HCT116 (cell line): ENCODE data around the gene HDAC5. TPM values are rescaled to one million over a fixed set of nuclear protein-coding genes. Genes with fewer than 3 reads are reported as not detected.

Experiments used
- ATAC-seq: fragments of 200-7000 bp; cut with Tn5 transposase; 2 replicates; pipeline ENCODE4 v1.9.1; 2020; ENCODE audit warnings: mild to moderate bottlenecking, moderate library complexity
- BruUV-seq: library from RNA; stranded (reverse); fragments of 400-500 nt; replicated peaks from 2 replicates; lab custom pipeline; 2021; lab: Mats Ljungman, UMichigan
- CTCF ChIA-PET: fragments of 300-600 bp; sonication (Branson Sonifier 250); formaldehyde crosslinking; loops from one replicate; lab custom pipeline; 2021; ENCODE audit warnings: antibody characterized with exemption; lab: Charles Lee
- POLR2A ChIA-PET: fragments of 300-600, 350-600 bp; sonication (Branson Sonifier 250); formaldehyde crosslinking; loops from one replicate; lab custom pipeline; 2021; ENCODE audit warnings: antibody characterized with exemption; lab: Charles Lee
- RAD21 ChIA-PET, 2 experiments: fragments of 300-600 bp; sonication (Branson Sonifier 250); formaldehyde crosslinking; loops; one replicate each; lab custom pipeline; 2023; ENCODE audit warnings: low total read pairs in 2 of 2; ENCODE audit not compliant: uncharacterized antibody in 2 of 2, unreplicated experiment in 2 of 2, low non-redundant PET in 1 of 2; lab: Charles Lee
- DNase-seq: peaks from one replicate; pipeline ENCODE4 v3.0.0-alpha.2; 2010; ENCODE audit warnings: low read depth, low spot score
- H2AFZ ChIP-seq: fragments of 200-600 bp; shearing (Covaris generic), sonication (generic); 2 replicates; pipeline ENCODE4 v1.6.1; 2017; ENCODE audit warnings: low read depth, mixed run types, mixed read lengths, antibody characterized with exemption, low read length; ENCODE audit not compliant: poor library complexity, severe bottlenecking
- H3K27ac ChIP-seq: 2 replicates; pipeline ENCODE4 v1.5.1; 2012; ENCODE audit warnings: low read depth, low read length
- H3K27me3 ChIP-seq: fragments of 200-600 bp; sonication (generic); 2 replicates; pipeline ENCODE4 v1.6.1; 2016; ENCODE audit warnings: mixed run types, low read length, mixed read lengths; ENCODE audit not compliant: insufficient read depth
- H3K36me3 ChIP-seq, 2 experiments: fragments of 200-500 bp in 1 of 2; fragments of 200-600 bp in 1 of 2; sonication (Bioruptor generic) in 1 of 2; sonication (generic) in 1 of 2; 2 replicates each; pipeline versions ENCODE4 v1.5.1 to v1.6.1; 2014 to 2016; ENCODE audit warnings: low read length in 2 of 2, inconsistent platforms in 1 of 2, mixed read lengths in 1 of 2, mixed run types in 1 of 2; ENCODE audit not compliant: insufficient read depth in 2 of 2, control insufficient read depth in 1 of 2
- H3K4me1 ChIP-seq, 2 experiments: fragments of 200-600 bp in 1 of 2; sonication (generic) in 1 of 2; 2 replicates each; pipeline versions ENCODE4 v1.5.1 to v1.6.1; 2012 to 2017; ENCODE audit warnings: low read length in 2 of 2, inconsistent platforms in 1 of 2, mild to moderate bottlenecking in 1 of 2, mixed read lengths in 1 of 2, mixed run types in 1 of 2, moderate library complexity in 1 of 2; ENCODE audit not compliant: insufficient read depth in 2 of 2, control insufficient read depth in 1 of 2
- H3K4me2 ChIP-seq: fragments of 200-600 bp; sonication (generic); 2 replicates; pipeline ENCODE4 v1.6.1; 2017; ENCODE audit warnings: mixed run types, low read length, mixed read lengths
- H3K4me3 ChIP-seq, 2 experiments: fragments of 200-600 bp in 1 of 2; sonication (generic) in 1 of 2; replicated peaks in 1 of 2; 2 replicates each; pipeline ENCODE4 v1.5.1; 2011 to 2016; ENCODE audit warnings: low read length in 2 of 2, control low read depth in 1 of 2, low read depth in 1 of 2, mild to moderate bottlenecking in 1 of 2, mixed read lengths in 1 of 2, mixed run types in 1 of 2
- H3K79me2 ChIP-seq: fragments of 200-600 bp; sonication (generic); 2 replicates; pipeline ENCODE4 v1.6.1; 2017; ENCODE audit warnings: mild to moderate bottlenecking, mixed run types, low read length, moderate library complexity, mixed read lengths; ENCODE audit not compliant: insufficient read depth
- H3K9ac ChIP-seq: fragments of 200-600 bp; sonication (generic); 2 replicates; pipeline ENCODE4 v1.6.1; 2016; ENCODE audit warnings: low read length, mixed read lengths
- H3K9me2 ChIP-seq: fragments of 200-600 bp; sonication (generic), shearing (Covaris generic); 2 replicates; pipeline ENCODE4 v1.6.1; 2017; ENCODE audit warnings: mixed run types, mild to moderate bottlenecking, moderate library complexity; ENCODE audit not compliant: insufficient read depth
- H3K9me3 ChIP-seq, 2 experiments: fragments of 200-500 bp in 1 of 2; fragments of 200-600 bp in 1 of 2; sonication (Bioruptor generic) in 1 of 2; sonication (generic) in 1 of 2; 2 replicates each; pipeline ENCODE4 v1.6.1; 2014 to 2017; ENCODE audit warnings: low read length in 2 of 2, mixed read lengths in 2 of 2, inconsistent platforms in 1 of 2, low read depth in 1 of 2, mild to moderate bottlenecking in 1 of 2, mixed run types in 1 of 2, moderate library complexity in 1 of 2; ENCODE audit not compliant: control insufficient read depth in 1 of 2, insufficient read depth in 1 of 2
- H4K20me1 ChIP-seq: fragments of 200-600 bp; sonication (generic), shearing (Covaris generic); 2 replicates; pipeline ENCODE4 v1.6.1; 2017; ENCODE audit warnings: mixed run types, mild to moderate bottlenecking, moderate library complexity; ENCODE audit not compliant: insufficient read depth
- CBX3 ChIP-seq: IDR thresholded peaks from 2 replicates; pipeline ENCODE4 v1.6.1; 2012; ENCODE audit warnings: low read depth
- CEBPB ChIP-seq: IDR thresholded peaks from 2 replicates; pipeline ENCODE4 v1.6.1; 2012; ENCODE audit warnings: low read depth
- EGR1 ChIP-seq: IDR thresholded peaks from 2 replicates; pipeline ENCODE4 v1.6.1; 2012; ENCODE audit warnings: low read depth
- ELF1 ChIP-seq: IDR thresholded peaks from 2 replicates; pipeline ENCODE4 v1.6.1; 2012; ENCODE audit warnings: low read depth, borderline replicate concordance
- EZH2 ChIP-seq: fragments of 200-600 bp; sonication (generic); IDR thresholded peaks from 2 replicates; pipeline ENCODE4 v1.6.1; 2017; ENCODE audit warnings: antibody characterized with exemption, mixed run types
- FOSL1 ChIP-seq: IDR thresholded peaks from 2 replicates; pipeline ENCODE4 v1.6.1; 2012; ENCODE audit warnings: low read depth
- POLR2A ChIP-seq: IDR thresholded peaks from 2 replicates; pipeline ENCODE4 v1.7.0; 2011; ENCODE audit warnings: borderline replicate concordance; ENCODE audit not compliant: insufficient read depth, insufficient read length; ENCODE audit errors: extremely low read depth
- POLR2AphosphoS5 ChIP-seq: IDR thresholded peaks from 2 replicates; pipeline ENCODE4 v1.6.1; 2011; ENCODE audit warnings: mild to moderate bottlenecking, low read depth, low read length, moderate library complexity
- RAD21 ChIP-seq: IDR thresholded peaks from 2 replicates; pipeline ENCODE4 v1.6.1; 2012; ENCODE audit warnings: low read depth, mild to moderate bottlenecking
- SIN3A ChIP-seq: IDR thresholded peaks from 2 replicates; pipeline ENCODE4 v1.6.1; 2012; ENCODE audit warnings: low read depth
- SP1 ChIP-seq: IDR thresholded peaks from 2 replicates; pipeline ENCODE4 v1.6.1; 2012; ENCODE audit warnings: low read depth
- SRF ChIP-seq: IDR thresholded peaks from 2 replicates; pipeline ENCODE4 v1.6.1; 2012; ENCODE audit warnings: low read depth
- TCF7L2 ChIP-seq: IDR thresholded peaks from 2 replicates; pipeline ENCODE4 v1.7.0; 2011; ENCODE audit warnings: borderline replicate concordance, inconsistent platforms; ENCODE audit not compliant: insufficient read depth, insufficient read length; ENCODE audit errors: extremely low read depth
- YY1 ChIP-seq: IDR thresholded peaks from 2 replicates; pipeline ENCODE4 v1.6.1; 2011; ENCODE audit warnings: low read length, low read depth, moderate library complexity, mild to moderate bottlenecking; ENCODE audit not compliant: insufficient replicate concordance; ENCODE audit errors: extremely low read depth
- ZNF274 ChIP-seq: fragments of 200-500 bp; sonication (Bioruptor generic); IDR thresholded peaks from 2 replicates; pipeline ENCODE4 v1.6.1; 2014; ENCODE audit warnings: mild to moderate bottlenecking, low read depth, low read length, inconsistent platforms
- intact Hi-C: fragments of 100-400 bp; cut with micrococcal nuclease; formaldehyde crosslinking; loops from 2 replicates; pipeline ENCODE4 v1.10.0; 2022
- total RNA-seq: library from RNA; stranded (reverse); gene quantifications from one replicate; pipeline ENCODE4 v1.2.1, GENCODE V29; 2021; ENCODE audit not compliant: unreplicated experiment
- TF ChIP-seq, protein P1 (sequence below): IDR thresholded peaks from 2 replicates; pipeline ENCODE4 v1.6.1; 2011; ENCODE audit warnings: mild to moderate bottlenecking, low read length, moderate library complexity; ENCODE audit not compliant: insufficient replicate concordance; ENCODE audit errors: extremely low read depth
- TF ChIP-seq, protein P2 (sequence below): IDR thresholded peaks from 2 replicates; pipeline ENCODE4 v1.6.1; 2012
- TF ChIP-seq, protein P3 (sequence below), 3 experiments: fragments of 200-600 bp in 1 of 3; sonication (generic) in 1 of 3; IDR thresholded peaks in 2 of 3; conservative IDR thresholded peaks in 1 of 3; 2 replicates each; pipeline ENCODE4 v1.5.1; 2012 to 2017; ENCODE audit warnings: low read depth in 2 of 3, low read length in 2 of 3, antibody characterized with exemption in 1 of 3, borderline replicate concordance in 1 of 3, control low read depth in 1 of 3, mild to moderate bottlenecking in 1 of 3, mixed read lengths in 1 of 3, mixed run types in 1 of 3, moderate library complexity in 1 of 3; ENCODE audit not compliant: insufficient read depth in 1 of 3
- TF ChIP-seq, protein P4 (sequence below): IDR thresholded peaks from 2 replicates; pipeline ENCODE4 v1.6.1; 2012; ENCODE audit warnings: low read depth

HDAC5 gene
- total RNA-seq, 1 experiment from 2014 or later: 32.9 TPM

DNA sequence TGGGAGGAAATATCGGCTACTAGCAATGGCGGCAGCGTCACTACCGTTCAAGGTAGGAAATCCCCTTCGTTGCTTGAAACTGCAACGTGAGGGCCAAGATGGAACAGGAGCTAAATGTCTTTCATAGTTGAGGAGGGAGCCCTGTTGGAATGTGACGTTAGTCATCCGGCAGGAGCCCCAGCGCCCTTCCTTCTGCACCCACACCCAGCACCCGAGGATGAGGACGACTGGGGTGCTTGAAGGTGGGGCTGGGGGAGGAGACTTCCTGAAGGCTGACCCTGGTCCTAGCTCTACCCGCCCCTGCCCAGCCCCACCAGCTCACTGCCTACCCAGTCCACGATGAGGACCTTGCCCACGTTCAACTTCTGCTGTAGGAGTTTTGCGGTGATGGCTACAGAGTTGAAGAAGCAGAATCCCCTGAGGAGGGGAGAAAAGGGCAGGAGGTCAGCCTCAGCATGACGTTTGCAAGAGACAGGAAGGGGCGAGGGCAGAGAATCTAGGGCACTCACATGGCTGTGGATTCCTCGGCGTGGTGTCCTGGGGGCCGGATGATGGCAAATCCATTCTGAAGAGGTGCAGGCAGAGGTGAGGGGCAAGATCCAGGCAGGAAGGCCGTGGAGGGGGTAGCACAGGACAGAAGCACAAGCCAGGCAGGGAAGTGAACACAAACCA lies 41.0 kb downstream of the HDAC5 start:
- DNase-seq (no peak), ATAC-seq (no peak)
- H4K20me1 ChIP-seq: no peaks in the 10 kb centered on the region
- CTCF ChIA-PET: interaction anchor here (1.5 to 2.4 kb wide), 4 partner anchors 13 to 86 kb away, joined by 5 to 23 read pairs (median 14); no protein-coding TSS in a partner anchor
- H3K79me2 ChIP-seq: no peaks in the 10 kb centered on the region
- POLR2A ChIA-PET: no interaction called here
- no peak overlapping the region for H3K27ac ChIP-seq
- no TSS peak for BruUV-seq
- H3K36me3 ChIP-seq: peaks cover 0 to 10% of the 10 kb centered on the region in 2 experiments; a peak in 1 of 4 replicates
- no peaks in the 10 kb centered on the region for H3K9me2 ChIP-seq
- no peak overlapping the region for H3K9ac ChIP-seq
- intact Hi-C loops: loop anchor here (5.0 kb wide), 1 partner anchor 35 kb away; no protein-coding TSS in a partner anchor
- RAD21 ChIA-PET: interaction anchor here in 1 of 2 experiments (0.6 to 1.4 kb wide), 2 partner anchors 86 to 91 kb away, joined by 3 to 9 read pairs; no protein-coding TSS in a partner anchor
- no peak overlapping the region for H2AFZ ChIP-seq
- H3K4me1 ChIP-seq: peaks cover 28 to 47% of the 10 kb centered on the region in 2 experiments
- no peak for TF ChIP-seq SIN3A
- TF ChIP-seq, protein P1, sequence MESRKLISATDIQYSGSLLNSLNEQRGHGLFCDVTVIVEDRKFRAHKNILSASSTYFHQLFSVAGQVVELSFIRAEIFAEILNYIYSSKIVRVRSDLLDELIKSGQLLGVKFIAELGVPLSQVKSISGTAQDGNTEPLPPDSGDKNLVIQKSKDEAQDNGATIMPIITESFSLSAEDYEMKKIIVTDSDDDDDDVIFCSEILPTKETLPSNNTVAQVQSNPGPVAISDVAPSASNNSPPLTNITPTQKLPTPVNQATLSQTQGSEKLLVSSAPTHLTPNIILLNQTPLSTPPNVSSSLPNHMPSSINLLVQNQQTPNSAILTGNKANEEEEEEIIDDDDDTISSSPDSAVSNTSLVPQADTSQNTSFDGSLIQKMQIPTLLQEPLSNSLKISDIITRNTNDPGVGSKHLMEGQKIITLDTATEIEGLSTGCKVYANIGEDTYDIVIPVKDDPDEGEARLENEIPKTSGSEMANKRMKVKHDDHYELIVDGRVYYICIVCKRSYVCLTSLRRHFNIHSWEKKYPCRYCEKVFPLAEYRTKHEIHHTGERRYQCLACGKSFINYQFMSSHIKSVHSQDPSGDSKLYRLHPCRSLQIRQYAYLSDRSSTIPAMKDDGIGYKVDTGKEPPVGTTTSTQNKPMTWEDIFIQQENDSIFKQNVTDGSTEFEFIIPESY: no peak
- no peak for TF ChIP-seq FOSL1
- TF ChIP-seq, protein P2, sequence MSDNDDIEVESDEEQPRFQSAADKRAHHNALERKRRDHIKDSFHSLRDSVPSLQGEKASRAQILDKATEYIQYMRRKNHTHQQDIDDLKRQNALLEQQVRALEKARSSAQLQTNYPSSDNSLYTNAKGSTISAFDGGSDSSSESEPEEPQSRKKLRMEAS: no peak
- no peak for TF ChIP-seq ELF1
- TF ChIP-seq, protein P3, sequence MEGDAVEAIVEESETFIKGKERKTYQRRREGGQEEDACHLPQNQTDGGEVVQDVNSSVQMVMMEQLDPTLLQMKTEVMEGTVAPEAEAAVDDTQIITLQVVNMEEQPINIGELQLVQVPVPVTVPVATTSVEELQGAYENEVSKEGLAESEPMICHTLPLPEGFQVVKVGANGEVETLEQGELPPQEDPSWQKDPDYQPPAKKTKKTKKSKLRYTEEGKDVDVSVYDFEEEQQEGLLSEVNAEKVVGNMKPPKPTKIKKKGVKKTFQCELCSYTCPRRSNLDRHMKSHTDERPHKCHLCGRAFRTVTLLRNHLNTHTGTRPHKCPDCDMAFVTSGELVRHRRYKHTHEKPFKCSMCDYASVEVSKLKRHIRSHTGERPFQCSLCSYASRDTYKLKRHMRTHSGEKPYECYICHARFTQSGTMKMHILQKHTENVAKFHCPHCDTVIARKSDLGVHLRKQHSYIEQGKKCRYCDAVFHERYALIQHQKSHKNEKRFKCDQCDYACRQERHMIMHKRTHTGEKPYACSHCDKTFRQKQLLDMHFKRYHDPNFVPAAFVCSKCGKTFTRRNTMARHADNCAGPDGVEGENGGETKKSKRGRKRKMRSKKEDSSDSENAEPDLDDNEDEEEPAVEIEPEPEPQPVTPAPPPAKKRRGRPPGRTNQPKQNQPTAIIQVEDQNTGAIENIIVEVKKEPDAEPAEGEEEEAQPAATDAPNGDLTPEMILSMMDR (IDR thresholded peaks at IDR 0.05 in 2 of 3, conservative IDR thresholded peaks at IDR 0.05 in 1 of 3; ENCODE audit: borderline replicate concordance in 1 of 3, insufficient read depth in 1 of 3, low read depth in 2 of 3, low read length in 2 of 3): no peak
- TF ChIP-seq CBX3: no peak
- no peak for TF ChIP-seq RAD21
- no peak for TF ChIP-seq SP1
- no peak for TF ChIP-seq EGR1
- TF ChIP-seq ZNF274: no peak
- TF ChIP-seq YY1: no peak
- TF ChIP-seq TCF7L2: no peak
- TF ChIP-seq SRF: no peak
- no peak for TF ChIP-seq EZH2
- TF ChIP-seq, protein P4, sequence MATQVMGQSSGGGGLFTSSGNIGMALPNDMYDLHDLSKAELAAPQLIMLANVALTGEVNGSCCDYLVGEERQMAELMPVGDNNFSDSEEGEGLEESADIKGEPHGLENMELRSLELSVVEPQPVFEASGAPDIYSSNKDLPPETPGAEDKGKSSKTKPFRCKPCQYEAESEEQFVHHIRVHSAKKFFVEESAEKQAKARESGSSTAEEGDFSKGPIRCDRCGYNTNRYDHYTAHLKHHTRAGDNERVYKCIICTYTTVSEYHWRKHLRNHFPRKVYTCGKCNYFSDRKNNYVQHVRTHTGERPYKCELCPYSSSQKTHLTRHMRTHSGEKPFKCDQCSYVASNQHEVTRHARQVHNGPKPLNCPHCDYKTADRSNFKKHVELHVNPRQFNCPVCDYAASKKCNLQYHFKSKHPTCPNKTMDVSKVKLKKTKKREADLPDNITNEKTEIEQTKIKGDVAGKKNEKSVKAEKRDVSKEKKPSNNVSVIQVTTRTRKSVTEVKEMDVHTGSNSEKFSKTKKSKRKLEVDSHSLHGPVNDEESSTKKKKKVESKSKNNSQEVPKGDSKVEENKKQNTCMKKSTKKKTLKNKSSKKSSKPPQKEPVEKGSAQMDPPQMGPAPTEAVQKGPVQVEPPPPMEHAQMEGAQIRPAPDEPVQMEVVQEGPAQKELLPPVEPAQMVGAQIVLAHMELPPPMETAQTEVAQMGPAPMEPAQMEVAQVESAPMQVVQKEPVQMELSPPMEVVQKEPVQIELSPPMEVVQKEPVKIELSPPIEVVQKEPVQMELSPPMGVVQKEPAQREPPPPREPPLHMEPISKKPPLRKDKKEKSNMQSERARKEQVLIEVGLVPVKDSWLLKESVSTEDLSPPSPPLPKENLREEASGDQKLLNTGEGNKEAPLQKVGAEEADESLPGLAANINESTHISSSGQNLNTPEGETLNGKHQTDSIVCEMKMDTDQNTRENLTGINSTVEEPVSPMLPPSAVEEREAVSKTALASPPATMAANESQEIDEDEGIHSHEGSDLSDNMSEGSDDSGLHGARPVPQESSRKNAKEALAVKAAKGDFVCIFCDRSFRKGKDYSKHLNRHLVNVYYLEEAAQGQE: no peak
- TF ChIP-seq POLR2A: no peak
- no peak for TF ChIP-seq POLR2AphosphoS5
- no peak for TF ChIP-seq CEBPB
- no peaks in the 10 kb centered on the region for H3K27me3 ChIP-seq
- no peaks in the 10 kb centered on the region for H3K9me3 ChIP-seq
- no peak overlapping the region for H3K4me3 ChIP-seq
- peak overlapping the region; percentile 50; the same call in 1 of the 2 replicates for H3K4me2 ChIP-seq
